Endothelial cell of umbilical vein (primary cell): ENCODE data around the gene ATP13A5. TPM values are rescaled to one million over a fixed set of nuclear protein-coding genes. Genes with fewer than 3 reads are reported as not detected.

Experiments
- BruUV-seq: library from RNA; stranded (reverse); fragments of 400-500 nt; replicated peaks from 2 replicates; lab custom pipeline; 2021; lab: Mats Ljungman, UMichigan
- CTCF ChIA-PET: fragments of 300-600, 350-600 bp; sonication (Branson Sonifier 250); formaldehyde crosslinking; loops from one replicate; lab custom pipeline; 2021; ENCODE audit warnings: antibody characterized with exemption, inconsistent platforms; lab: Charles Lee
- POLR2A ChIA-PET: fragments of 300-600, 350-600 bp; sonication (Branson Sonifier 250); formaldehyde crosslinking; loops from one replicate; lab custom pipeline; 2021; ENCODE audit warnings: antibody characterized with exemption, inconsistent platforms; lab: Charles Lee
- DNase-seq: peaks from one replicate; pipeline ENCODE4 v3.0.0-alpha.2; 2011; ENCODE audit warnings: low read depth, low spot score
- FAIRE-seq: peaks from 2 replicates; lab custom pipeline; 2011; peaks lifted over from hg19 to GRCh38; lab: Jason Lieb, UNC
- H2AFZ ChIP-seq: 2 replicates; pipeline ENCODE4 v1.6.0; 2012; ENCODE audit warnings: low read depth, low read length, control low read depth, inconsistent platforms
- H3K27ac ChIP-seq: 2 replicates; pipeline ENCODE4 v1.5.1; 2011; ENCODE audit warnings: low read depth, mild to moderate bottlenecking, control low read depth, low read length, moderate library complexity; ENCODE audit not compliant: insufficient read depth
- H3K27me3 ChIP-seq, 2 experiments: 2 replicates each; pipeline versions ENCODE4 v1.6.0 to v1.6.1; 2011; ENCODE audit warnings: low read length in 2 of 2, mixed read lengths in 1 of 2; ENCODE audit not compliant: control insufficient read depth in 2 of 2, insufficient read depth in 2 of 2
- H3K36me3 ChIP-seq, 2 experiments: 2 replicates in 1 of 2; 3 replicates in 1 of 2; pipeline ENCODE4 v1.5.1; 2011; ENCODE audit warnings: low read length in 2 of 2, mild to moderate bottlenecking in 1 of 2, moderate library complexity in 1 of 2; ENCODE audit not compliant: control insufficient read depth in 2 of 2, insufficient read depth in 2 of 2; ENCODE audit errors: extremely low read depth in 1 of 2
- H3K4me1 ChIP-seq: 3 replicates; pipeline ENCODE4 v1.5.1; 2011; ENCODE audit warnings: mild to moderate bottlenecking, low read length; ENCODE audit not compliant: control insufficient read depth, insufficient read depth; ENCODE audit errors: extremely low read depth
- H3K4me2 ChIP-seq: 2 replicates; pipeline ENCODE4 v1.6.1; 2011; ENCODE audit warnings: low read length, control low read depth, mixed read lengths; ENCODE audit not compliant: insufficient read depth
- H3K4me3 ChIP-seq, 3 experiments: fragments of 200-600 bp in 1 of 3; sonication (generic), shearing (Covaris generic) in 1 of 3; replicated peaks in 1 of 3; 2 replicates each; pipeline ENCODE4 v1.5.1; 2011 to 2016; ENCODE audit warnings: control low read depth in 3 of 3, low read length in 3 of 3, mild to moderate bottlenecking in 2 of 3, inconsistent platforms in 1 of 3, low read depth in 1 of 3, moderate library complexity in 1 of 3; ENCODE audit not compliant: insufficient read depth in 1 of 3
- H3K79me2 ChIP-seq: 2 replicates; pipeline ENCODE4 v1.6.0; 2012; ENCODE audit warnings: low read length, inconsistent platforms; ENCODE audit not compliant: control insufficient read depth, insufficient read depth
- H3K9ac ChIP-seq: replicated peaks from 2 replicates; pipeline ENCODE3; 2011; ENCODE audit warnings: low read length, control low read depth; ENCODE audit not compliant: insufficient read depth; ENCODE audit errors: extremely low read depth
- H3K9me1 ChIP-seq: replicated peaks from 3 replicates; pipeline ENCODE4 v1.6.0; 2011; ENCODE audit warnings: mild to moderate bottlenecking, low read length; ENCODE audit not compliant: control insufficient read depth, insufficient read depth; ENCODE audit errors: extremely low read depth
- H3K9me3 ChIP-seq: replicated peaks from 2 replicates; pipeline ENCODE4 v1.5.1; 2012; ENCODE audit warnings: low read length, inconsistent platforms; ENCODE audit not compliant: control insufficient read depth, insufficient read depth
- H4K20me1 ChIP-seq: replicated peaks from 2 replicates; pipeline ENCODE3; 2011; ENCODE audit warnings: mild to moderate bottlenecking, low read length; ENCODE audit not compliant: control insufficient read depth, insufficient read depth; ENCODE audit errors: extremely low read depth
- CTCF ChIP-seq, 2 donors: IDR thresholded peaks; 1 replicate in 1 of 2; 2 replicates in 1 of 2; pipeline ENCODE4 v1.5.1; 2011; ENCODE audit warnings: low read length in 2 of 2, mild to moderate bottlenecking in 2 of 2, moderate library complexity in 2 of 2, control low read depth in 1 of 2, inconsistent platforms in 1 of 2, low read depth in 1 of 2; ENCODE audit not compliant: insufficient read depth in 1 of 2; ENCODE audit errors: extremely low read depth in 1 of 2
- EZH2 ChIP-seq: IDR thresholded peaks from 2 replicates; pipeline ENCODE4 v1.6.1; 2012; ENCODE audit warnings: borderline replicate concordance, low read depth, mild to moderate bottlenecking, moderate library complexity, low read length, inconsistent platforms; ENCODE audit not compliant: severe bottlenecking
- FOS ChIP-seq: IDR thresholded peaks from 2 replicates; pipeline ENCODE4 v1.6.1; 2011; ENCODE audit warnings: mild to moderate bottlenecking, low read length, moderate library complexity, borderline replicate concordance; ENCODE audit not compliant: insufficient read depth
- GATA2 ChIP-seq: IDR thresholded peaks from 2 replicates; pipeline ENCODE4 v1.7.0; 2011; ENCODE audit warnings: low read depth, mild to moderate bottlenecking, moderate library complexity, mixed read lengths, low read length; ENCODE audit not compliant: insufficient read length, insufficient read depth
- JUN ChIP-seq: IDR thresholded peaks from 2 replicates; pipeline ENCODE4 v1.6.1; 2011; ENCODE audit warnings: borderline replicate concordance, low read depth; ENCODE audit not compliant: insufficient read length, insufficient read depth
- MAX ChIP-seq: IDR thresholded peaks from 2 replicates; pipeline ENCODE4 v1.6.1; 2011; ENCODE audit not compliant: insufficient read depth, insufficient read length
- MYC ChIP-seq: IDR thresholded peaks from one replicate; pipeline ENCODE4 v1.6.1; 2011; ENCODE audit warnings: mild to moderate bottlenecking, low read depth, low read length
- POLR2A ChIP-seq: IDR thresholded peaks from 2 replicates; pipeline ENCODE4 v1.6.1; 2012; ENCODE audit warnings: low read depth, mild to moderate bottlenecking, control low read depth, low read length
- POLR2AphosphoS5 ChIP-seq: IDR thresholded peaks from 2 replicates; pipeline ENCODE4 v1.6.1; 2012; ENCODE audit warnings: low read depth, mild to moderate bottlenecking, control low read depth, low read length, moderate library complexity; ENCODE audit not compliant: insufficient read depth
- dilution Hi-C: fragments of 300-500 bp; cut with MboI; formaldehyde crosslinking; loops from one replicate; pipeline ENCODE4 v1.15.0; 2019; ENCODE audit warnings: low sequenced_read_pairs; ENCODE audit not compliant: extremely low pct_ligation_motif_present
- intact Hi-C: fragments of 100-400 bp; cut with micrococcal nuclease; formaldehyde crosslinking; loops from one replicate; pipeline ENCODE4 v1.10.0; 2022
- polyA plus RNA-seq, 4 experiments: library from polyadenylated mRNA; depleted of rRNA in 3 of 4; stranded (reverse) in 3 of 4; unstranded in 1 of 4; fragments of >200 nt; gene quantifications; 2 replicates each; pipeline versions ENCODE4 v1.2.1 to v1.2.3, GENCODE V29; 2011 to 2012; ENCODE audit warnings: missing spikeins in 1 of 4
- total RNA-seq: library from RNA; stranded (reverse); gene quantifications from 2 replicates; pipeline ENCODE4 v1.2.3, GENCODE V29; 2021

Gene ATP13A5
- total and polyA plus RNA-seq, 2 donors (not counting 3 experiments of a cell fraction or from before 2014, with no cell fraction given): not detected

GRCh38 chr3:193416629-193417028, 38.1 kb upstream of the ATP13A5 start:
- no peak for TF ChIP-seq MAX
- no peak for TF ChIP-seq POLR2A
- TF ChIP-seq MYC: no peak
- TF ChIP-seq GATA2: no peak
- TF ChIP-seq FOS: no peak
- TF ChIP-seq JUN: no peak
- TF ChIP-seq POLR2AphosphoS5: no peak
- TF ChIP-seq CTCF (IDR thresholded peaks at IDR 0.05; ENCODE audit: extremely low read depth in 1 of 2, insufficient read depth in 1 of 2, low read depth in 1 of 2, low read length in 2 of 2): no peak
- no peak for TF ChIP-seq EZH2
- intact Hi-C loops: no loop called here
- no TSS peak for BruUV-seq

More at GRCh38 chr3:193416629-193417028, 38.1 kb upstream of the ATP13A5 start:
- Histone ChIP-seq H3K36me3 (no peaks in the 10 kb centered on the region), H2AFZ (no peak overlapping the region), H3K4me1 (no peaks in the 10 kb centered on the region), H3K4me3 (no peak overlapping the region), H3K9ac (no peak overlapping the region), H3K27me3 (no peaks in the 10 kb centered on the region), H3K4me2 (no peak overlapping the region), H4K20me1 (no peaks in the 10 kb centered on the region), H3K79me2 (no peaks in the 10 kb centered on the region), H3K9me1 (no peaks in the 10 kb centered on the region), H3K27ac (no peak overlapping the region), H3K9me3 (no peaks in the 10 kb centered on the region)
- DNase-seq (no peak), FAIRE-seq (no peak)
- dilution Hi-C loops: no loop called here
- CTCF ChIA-PET: no interaction called here
- POLR2A ChIA-PET: interaction anchor here (0.6 kb wide), 1 partner anchor 176 kb away, joined by 3 read pairs; no protein-coding TSS in a partner anchor
